Spinal cord (tissue), 10 donors: ENCODE data around the gene MAGOH. TPM values are rescaled to one million over a fixed set of nuclear protein-coding genes. Genes with fewer than 3 reads are reported as not detected.

Experiments
- DNase-seq, 6 donors: peaks; one replicate each; pipeline versions ENCODE4 v3.0.0 to v3.0.0-alpha.2; 2013 to 2015; ENCODE audit warnings: low spot score in 6 of 6, low read depth in 4 of 6
- H3K27ac ChIP-seq: one replicate; pipeline ENCODE4 v1.5.1; 2013; ENCODE audit warnings: low read depth, low read length, control low read depth
- H3K27me3 ChIP-seq: one replicate; pipeline ENCODE4 v1.6.1; 2013; ENCODE audit warnings: low read length; ENCODE audit not compliant: control insufficient read depth, insufficient read depth
- H3K36me3 ChIP-seq: one replicate; pipeline ENCODE4 v1.6.1; 2013; ENCODE audit warnings: low read length; ENCODE audit not compliant: control insufficient read depth, insufficient read depth
- H3K4me1 ChIP-seq: one replicate; pipeline ENCODE4 v1.6.1; 2013; ENCODE audit warnings: low read length; ENCODE audit not compliant: control insufficient read depth, insufficient read depth
- H3K4me3 ChIP-seq: one replicate; pipeline ENCODE4 v1.5.1; 2013; ENCODE audit warnings: low read depth, low read length, control low read depth
- H3K9me3 ChIP-seq: one replicate; pipeline ENCODE4 v1.6.1; 2013; ENCODE audit warnings: low read length; ENCODE audit not compliant: control insufficient read depth, insufficient read depth
- WGBS: methylation state at CpG from one replicate; pipeline ENCODE4 v1.1.5; 2013; ENCODE audit warnings: missing lambda C conversion rate; ENCODE audit not compliant: insufficient coverage; 5-methylcytosine and 5-hydroxymethylcytosine counted together
- polyA plus RNA-seq, 2 donors: library from polyadenylated mRNA; unstranded; fragments of 120-200 nt; gene quantifications; one replicate each; pipeline ENCODE4 v1.2.1, GENCODE V29; 2013; ENCODE audit not compliant: insufficient read length in 2 of 2
- total RNA-seq, 2 donors: library from RNA; depleted of rRNA in 1 of 2; stranded (reverse); fragments of 120-200 nt in 1 of 2; fragments of >200 nt in 1 of 2; gene quantifications; one replicate each; pipeline versions ENCODE4 v1.2.3 to v1.2.4, GENCODE V29; 2013 to 2014
- donor health status: healthy.

The MAGOH gene
- total and polyA plus RNA-seq, 4 donors: 22.3 to 40.2 (median 34.3) TPM

- Histone ChIP-seq H3K27me3 (no peaks in the 10 kb centered on the region), H3K27ac (no peak overlapping the region), H3K4me3 (no peak overlapping the region), H3K4me1 (no peaks in the 10 kb centered on the region), H3K9me3 (no peaks in the 10 kb centered on the region), H3K36me3 (peaks cover 81% of the 10 kb centered on the region)
- no peak for DNase-seq
- WGBS: 90% methylated on average over 4 of the region's 4 CpGs
Observed at GRCh38 chr1:53272349-53272748, 34.0 kb upstream of the MAGOH start.

GRCh38 chr1:53271446-53272090 is 33.2 kb upstream of the MAGOH start:
- H3K27ac ChIP-seq: no peak overlapping the region
- 96% methylated on average over 5 of the region's 5 CpGs for whole genome bisulfite sequencing
- no peaks in the 10 kb centered on the region for H3K9me3 ChIP-seq
- no peaks in the 10 kb centered on the region for H3K4me1 ChIP-seq
- H3K27me3 ChIP-seq: no peaks in the 10 kb centered on the region
- peaks cover 80% of the 10 kb centered on the region for H3K36me3 ChIP-seq
- no peak for DNase-seq
- no peak overlapping the region for H3K4me3 ChIP-seq

GRCh38 chr1:53270873-53271272 is 32.6 kb upstream of the MAGOH start:
- Histone ChIP-seq H3K36me3 (peaks cover 80% of the 10 kb centered on the region), H3K9me3 (no peaks in the 10 kb centered on the region), H3K27me3 (no peaks in the 10 kb centered on the region), H3K27ac (no peak overlapping the region), H3K4me3 (no peak overlapping the region), H3K4me1 (no peaks in the 10 kb centered on the region)
- 87% methylated on average over 8 of the region's 8 CpGs for WGBS
- no peak for DNase-seq

- no peaks in the 10 kb centered on the region for H3K4me1 ChIP-seq
- peaks cover 80% of the 10 kb centered on the region for H3K36me3 ChIP-seq
- H3K9me3 ChIP-seq: no peaks in the 10 kb centered on the region
- WGBS: 80% methylated on average over 1 of the region's 1 CpG
- no peak overlapping the region for H3K27ac ChIP-seq
- no peak for DNase-seq
- no peak overlapping the region for H3K4me3 ChIP-seq
- H3K27me3 ChIP-seq: no peaks in the 10 kb centered on the region
Observed at GRCh38 chr1:53270107-53270506, 31.8 kb upstream of the MAGOH start.

- no peaks in the 10 kb centered on the region for H3K4me1 ChIP-seq
- DNase-seq: no peak
- H3K4me3 ChIP-seq: no peak overlapping the region
- no peak overlapping the region for H3K27ac ChIP-seq
- no peaks in the 10 kb centered on the region for H3K27me3 ChIP-seq
- peaks cover 79% of the 10 kb centered on the region for H3K36me3 ChIP-seq
- no peaks in the 10 kb centered on the region for H3K9me3 ChIP-seq
Observed at GRCh38 chr1:53267761-53268160, 29.4 kb upstream of the MAGOH start.

GRCh38 chr1:53266038-53266437 is 27.7 kb upstream of the MAGOH start:
- no peak overlapping the region for H3K27ac ChIP-seq
- H3K4me3 ChIP-seq: no peak overlapping the region
- H3K9me3 ChIP-seq: no peaks in the 10 kb centered on the region
- no peaks in the 10 kb centered on the region for H3K4me1 ChIP-seq
- peak in 1 of 6 donors; percentile 47 for DNase-seq
- H3K36me3 ChIP-seq: peaks cover 77% of the 10 kb centered on the region
- no peaks in the 10 kb centered on the region for H3K27me3 ChIP-seq

GRCh38 chr1:53265581-53265980 is 27.3 kb upstream of the MAGOH start:
- Histone ChIP-seq H3K4me3 (no peak overlapping the region), H3K27ac (no peak overlapping the region), H3K9me3 (no peaks in the 10 kb centered on the region), H3K27me3 (no peaks in the 10 kb centered on the region), H3K4me1 (no peaks in the 10 kb centered on the region), H3K36me3 (peaks cover 72% of the 10 kb centered on the region)
- no peak for DNase-seq
- 92% methylated on average over 3 of the region's 4 CpGs for WGBS

GRCh38 chr1:53264048-53264447 is 25.7 kb upstream of the MAGOH start:
- no peaks in the 10 kb centered on the region for H3K27me3 ChIP-seq
- no peaks in the 10 kb centered on the region for H3K4me1 ChIP-seq
- H3K36me3 ChIP-seq: peaks cover 76% of the 10 kb centered on the region
- H3K9me3 ChIP-seq: no peaks in the 10 kb centered on the region
- DNase-seq: no peak
- no peak overlapping the region for H3K27ac ChIP-seq
- WGBS: 97% methylated on average over 10 of the region's 11 CpGs
- H3K4me3 ChIP-seq: no peak overlapping the region

- Histone ChIP-seq H3K4me3 (no peak overlapping the region), H3K4me1 (no peaks in the 10 kb centered on the region), H3K27me3 (no peaks in the 10 kb centered on the region), H3K36me3 (peaks cover 76% of the 10 kb centered on the region), H3K27ac (no peak overlapping the region), H3K9me3 (no peaks in the 10 kb centered on the region)
- WGBS: 91% methylated on average over 2 of the region's 3 CpGs
- no peak for DNase-seq
Observed at GRCh38 chr1:53262000-53262399, 23.7 kb upstream of the MAGOH start.

- peaks cover 71% of the 10 kb centered on the region for H3K36me3 ChIP-seq
- H3K4me3 ChIP-seq: no peak overlapping the region
- no peaks in the 10 kb centered on the region for H3K4me1 ChIP-seq
- no peaks in the 10 kb centered on the region for H3K27me3 ChIP-seq
- H3K27ac ChIP-seq: no peak overlapping the region
- 93% methylated on average over 2 of the region's 4 CpGs for WGBS
- no peaks in the 10 kb centered on the region for H3K9me3 ChIP-seq
- no peak for DNase-seq
Observed at GRCh38 chr1:53260631-53261247, 22.4 kb upstream of the MAGOH start.
